Choroid plexus epithelial cell (primary cell): ENCODE results near the gene PIK3R1.
A peak's percentile ranks its signal among the peaks of the same experiment; 100 is the strongest.

Source experiments
- DNase-seq: peaks from one replicate; pipeline ENCODE4 v3.0.0-alpha.2; 2010; ENCODE audit warnings: low read depth
- H3K4me3 ChIP-seq: 2 replicates; pipeline ENCODE4 v1.5.1; 2011; ENCODE audit warnings: low read depth, mild to moderate bottlenecking, control low read depth, low read length, moderate library complexity
- TF ChIP-seq, protein P1 (sequence below): conservative IDR thresholded peaks from 2 replicates; pipeline ENCODE4 v1.5.1; 2011; ENCODE audit warnings: low read depth, mild to moderate bottlenecking, control low read depth, inconsistent platforms, low read length, moderate library complexity

PIK3R1 gene

GRCh38 chr5:68336200-68336599, 120.6 kb downstream of the PIK3R1 start:
- no peak for DNase-seq
- H3K4me3 ChIP-seq = no peak overlapping the region
- TF ChIP-seq, protein P1, sequence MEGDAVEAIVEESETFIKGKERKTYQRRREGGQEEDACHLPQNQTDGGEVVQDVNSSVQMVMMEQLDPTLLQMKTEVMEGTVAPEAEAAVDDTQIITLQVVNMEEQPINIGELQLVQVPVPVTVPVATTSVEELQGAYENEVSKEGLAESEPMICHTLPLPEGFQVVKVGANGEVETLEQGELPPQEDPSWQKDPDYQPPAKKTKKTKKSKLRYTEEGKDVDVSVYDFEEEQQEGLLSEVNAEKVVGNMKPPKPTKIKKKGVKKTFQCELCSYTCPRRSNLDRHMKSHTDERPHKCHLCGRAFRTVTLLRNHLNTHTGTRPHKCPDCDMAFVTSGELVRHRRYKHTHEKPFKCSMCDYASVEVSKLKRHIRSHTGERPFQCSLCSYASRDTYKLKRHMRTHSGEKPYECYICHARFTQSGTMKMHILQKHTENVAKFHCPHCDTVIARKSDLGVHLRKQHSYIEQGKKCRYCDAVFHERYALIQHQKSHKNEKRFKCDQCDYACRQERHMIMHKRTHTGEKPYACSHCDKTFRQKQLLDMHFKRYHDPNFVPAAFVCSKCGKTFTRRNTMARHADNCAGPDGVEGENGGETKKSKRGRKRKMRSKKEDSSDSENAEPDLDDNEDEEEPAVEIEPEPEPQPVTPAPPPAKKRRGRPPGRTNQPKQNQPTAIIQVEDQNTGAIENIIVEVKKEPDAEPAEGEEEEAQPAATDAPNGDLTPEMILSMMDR = no peak

- TF ChIP-seq, protein P1 = no peak
- no peak overlapping the region for H3K4me3 ChIP-seq
- no peak for DNase-seq
Measured at GRCh38 chr5:68337235-68337634, 121.7 kb downstream of the PIK3R1 start.

- TF ChIP-seq, protein P1 = no peak
- no peak overlapping the region for H3K4me3 ChIP-seq
- DNase-seq = peak; percentile 34
Measured at GRCh38 chr5:68339921-68340321, 124.4 kb downstream of the PIK3R1 start.

DNA sequence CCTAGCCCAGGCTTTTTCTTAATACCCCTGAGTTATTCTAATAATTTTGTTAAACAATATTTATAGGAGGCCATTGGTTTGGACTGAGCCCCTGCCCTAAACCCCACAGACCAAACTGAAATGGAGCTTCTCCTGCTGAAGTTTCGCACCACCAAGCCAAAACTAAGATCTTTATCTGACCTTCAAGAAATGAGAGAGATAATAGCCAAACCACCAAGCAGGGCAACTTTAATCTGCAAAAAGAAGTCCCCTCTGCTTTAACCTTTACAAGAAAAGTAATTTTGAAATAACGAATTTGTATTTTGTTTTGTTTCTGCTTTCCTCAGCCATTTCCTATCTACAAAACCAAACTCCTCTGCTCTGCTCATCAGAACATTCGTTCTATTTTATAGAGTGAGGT, 125.5 kb downstream of the PIK3R1 start:
- H3K4me3 ChIP-seq = no peak overlapping the region
- no peak for DNase-seq
- TF ChIP-seq, protein P1 = no peak

DNA sequence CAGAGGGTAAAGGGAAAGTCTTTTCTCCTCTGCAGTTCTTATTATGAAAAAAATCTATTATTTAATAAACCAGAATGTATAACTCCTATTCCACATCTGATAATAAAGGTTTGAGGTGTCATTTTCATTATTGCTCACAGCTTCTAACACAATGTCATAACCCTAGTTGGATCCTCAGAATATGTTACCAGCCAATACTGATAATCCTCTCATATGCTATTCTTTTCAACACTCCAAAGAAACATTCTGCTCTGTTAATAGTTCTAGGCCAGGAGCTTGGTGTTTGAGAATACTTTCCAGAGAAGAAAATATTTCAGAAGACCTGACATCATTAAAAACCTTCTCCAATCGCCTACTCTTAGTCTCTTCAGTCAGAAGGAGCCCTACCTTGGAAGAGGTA, 127.1 kb downstream of the PIK3R1 start:
- no peak overlapping the region for H3K4me3 ChIP-seq
- DNase-seq = no peak
- TF ChIP-seq, protein P1 = no peak

GRCh38 chr5:68343421-68343826, 127.9 kb downstream of the PIK3R1 start:
- no peak overlapping the region for H3K4me3 ChIP-seq
- TF ChIP-seq, protein P1 = no peak
- DNase-seq = peak; percentile 87

GRCh38 chr5:68344447-68345111, 129.0 kb downstream of the PIK3R1 start:
- no peak overlapping the region for H3K4me3 ChIP-seq
- DNase-seq = peak; percentile 61
- TF ChIP-seq, protein P1 = no peak
